ENCODE results near the gene IZUMO4.

- no peak for TF ChIP-seq CTCF (IDR thresholded peaks at IDR 0.05; ENCODE audit: insufficient read depth, low read depth, low read length)
- no peak for TF ChIP-seq EZH2 (IDR thresholded peaks at IDR 0.05; ENCODE audit: insufficient read depth, low read length)
Measured at GRCh38 chr19:2127758-2128157, 31.0 kb downstream of the IZUMO4 start.

Data from astrocyte (in vitro differentiated cells and primary cell).